ENCODE results near the gene THUMPD3. TPM values are rescaled to one million over a fixed set of nuclear protein-coding genes. Genes with fewer than 3 reads are reported as not detected.

The THUMPD3 gene
- total and polyA plus RNA-seq, 9 of the 15 experiments (the other 6 are each of a cell fraction or from before 2014, with no cell fraction given) = 58.3 to 132 (median 113) TPM

- no peak for TF ChIP-seq GTF3C2 (IDR thresholded peaks at IDR 0.05; ENCODE audit: borderline replicate concordance, extremely low read depth, insufficient read length)
- TF ChIP-seq CBFA2T2 (conservative IDR thresholded peaks at IDR 0.05) = no peak
- TF ChIP-seq TSC22D4 (tag; IDR thresholded peaks at IDR 0.05) = no peak
- TF ChIP-seq FOXA1 (IDR thresholded peaks at IDR 0.05; ENCODE audit: borderline replicate concordance) = no peak
- no peak for TF ChIP-seq SRSF9 (IDR thresholded peaks at IDR 0.05; ENCODE audit: borderline replicate concordance, low read depth, low read length)
- no peak for TF ChIP-seq CEBPZ (IDR thresholded peaks at IDR 0.05; ENCODE audit: borderline replicate concordance, low read depth, low read length)
- TF ChIP-seq MYBL2 (IDR thresholded peaks at IDR 0.05; ENCODE audit: low read depth) = no peak
- TF ChIP-seq MYBL2 (CRISPR knock-in tag; IDR thresholded peaks at IDR 0.05; ENCODE audit: borderline replicate concordance) = no peak
- no peak for TF ChIP-seq MED1 (CRISPR knock-in tag; IDR thresholded peaks at IDR 0.05; ENCODE audit: borderline replicate concordance)
- TF ChIP-seq ZNF696 (CRISPR knock-in tag; conservative IDR thresholded peaks at IDR 0.05) = no peak
- TF ChIP-seq DPF2 (IDR thresholded peaks at IDR 0.05) = peak; percentile 90
- TF ChIP-seq TFAM (CRISPR knock-in tag; conservative IDR thresholded peaks at IDR 0.05) = no peak
- peak; percentile 53; the same call in 1 of the 2 replicates for TF ChIP-seq ATF7 (IDR thresholded peaks at IDR 0.05)
- no peak for TF ChIP-seq ZBTB1 (CRISPR knock-in tag; IDR thresholded peaks at IDR 0.05; ENCODE audit: borderline replicate concordance, low read depth)
- peak; percentile 30; the same call in 1 of the 2 replicates for TF ChIP-seq CC2D1A (IDR thresholded peaks at IDR 0.05)
- TF ChIP-seq POU5F1 (IDR thresholded peaks at IDR 0.05; ENCODE audit: borderline replicate concordance, low read depth, low read length, partially characterized antibody) = no peak
- no peak for TF ChIP-seq PURB (CRISPR knock-in tag; IDR thresholded peaks at IDR 0.05; ENCODE audit: low read depth)
- TF ChIP-seq HES1 (IDR thresholded peaks at IDR 0.05; ENCODE audit: low read depth) = no peak
- TF ChIP-seq MCM2 (IDR thresholded peaks at IDR 0.05; ENCODE audit: low read depth) = no peak
- no peak for TF ChIP-seq ZNF212 (CRISPR knock-in tag; IDR thresholded peaks at IDR 0.05)
- 0 out of 2 replicates have a peak, but pooled peaks have one; percentile 28 for TF ChIP-seq HLTF (IDR thresholded peaks at IDR 0.05)
- no peak for TF ChIP-seq HDAC8 (tag; IDR thresholded peaks at IDR 0.05)
- no peak for TF ChIP-seq SETDB1 (IDR thresholded peaks at IDR 0.05; ENCODE audit: low read length)
Measured at GRCh38 chr3:9402410-9403228, 39.8 kb downstream of the THUMPD3 start (continued).
